Thyroid gland (tissue), 4 donors: ENCODE results near the gene SECTM1. TPM values are rescaled to one million over a fixed set of nuclear protein-coding genes. Genes with fewer than 3 reads are reported as not detected.
A peak's percentile ranks its signal among the peaks of the same experiment; 100 is the strongest.

Experiments used
- DNase-seq, 2 donors: peaks; one replicate each; pipeline ENCODE4 v3.0.0-alpha.2; 2019
- H3K27ac ChIP-seq, 3 donors: fragments of 200-600 bp; sonication (generic); 1 replicate in 2 of 3; 2 replicates in 1 of 3; pipeline ENCODE4 v1.5.1; 2016 to 2019; ENCODE audit warnings: mild to moderate bottlenecking in 1 of 3, moderate library complexity in 1 of 3
- H3K27me3 ChIP-seq: fragments of 200-600 bp; sonication (generic); one replicate; pipeline ENCODE4 v1.5.1; 2019
- H3K36me3 ChIP-seq, 2 donors: fragments of 200-600 bp; sonication (generic); one replicate each; pipeline ENCODE4 v1.5.1; 2016 to 2019
- H3K4me1 ChIP-seq, 2 donors: fragments of 200-600 bp; sonication (generic); one replicate each; pipeline ENCODE4 v1.5.1; 2017 to 2019
- H3K4me3 ChIP-seq, 3 donors: fragments of 200-600 bp; sonication (generic); replicated peaks in 1 of 3; 1 replicate in 2 of 3; 2 replicates in 1 of 3; pipeline ENCODE4 v1.5.1; 2016; ENCODE audit warnings: mild to moderate bottlenecking in 1 of 3
- H3K9me3 ChIP-seq: fragments of 200-600 bp; sonication (generic); one replicate; pipeline ENCODE4 v1.5.1; 2017
- POLR2A ChIP-seq, 2 donors: fragments of 450-650 bp; IDR thresholded peaks; one replicate each; pipeline ENCODE4 v1.6.1; 2017; ENCODE audit warnings: antibody characterized with exemption in 2 of 2, mild to moderate bottlenecking in 2 of 2, moderate library complexity in 1 of 2
- whole genome bisulfite sequencing, 2 donors: methylation state at CpG; one replicate each; pipeline ENCODE4 v1.1.5; 2017; 5-methylcytosine and 5-hydroxymethylcytosine counted together
- intact Hi-C: fragments of 100-400 bp; cut with DNase I; formaldehyde crosslinking; loops from one replicate; pipeline ENCODE4 v1.15.1; 2023
- total RNA-seq, 4 donors: library from RNA; depleted of rRNA; stranded (reverse); fragments of >200 nt; gene quantifications; one replicate each; pipeline ENCODE4 v1.2.3, GENCODE V29; 2016
- TF ChIP-seq, protein P1 (sequence below), 6 experiments: fragments of 200-600 bp in 3 of 6; fragments of 450-650 bp in 3 of 6; sonication (generic) in 3 of 6; IDR thresholded peaks; one replicate each; pipeline ENCODE4 v1.5.1; 2016 to 2019; ENCODE audit warnings: antibody characterized with exemption in 6 of 6, mild to moderate bottlenecking in 2 of 6, inconsistent platforms in 1 of 6, moderate library complexity in 1 of 6

Gene SECTM1
- total RNA-seq, 4 donors from 2014 or later = 4.1 to 15.3 (median 5.1) TPM

DNA sequence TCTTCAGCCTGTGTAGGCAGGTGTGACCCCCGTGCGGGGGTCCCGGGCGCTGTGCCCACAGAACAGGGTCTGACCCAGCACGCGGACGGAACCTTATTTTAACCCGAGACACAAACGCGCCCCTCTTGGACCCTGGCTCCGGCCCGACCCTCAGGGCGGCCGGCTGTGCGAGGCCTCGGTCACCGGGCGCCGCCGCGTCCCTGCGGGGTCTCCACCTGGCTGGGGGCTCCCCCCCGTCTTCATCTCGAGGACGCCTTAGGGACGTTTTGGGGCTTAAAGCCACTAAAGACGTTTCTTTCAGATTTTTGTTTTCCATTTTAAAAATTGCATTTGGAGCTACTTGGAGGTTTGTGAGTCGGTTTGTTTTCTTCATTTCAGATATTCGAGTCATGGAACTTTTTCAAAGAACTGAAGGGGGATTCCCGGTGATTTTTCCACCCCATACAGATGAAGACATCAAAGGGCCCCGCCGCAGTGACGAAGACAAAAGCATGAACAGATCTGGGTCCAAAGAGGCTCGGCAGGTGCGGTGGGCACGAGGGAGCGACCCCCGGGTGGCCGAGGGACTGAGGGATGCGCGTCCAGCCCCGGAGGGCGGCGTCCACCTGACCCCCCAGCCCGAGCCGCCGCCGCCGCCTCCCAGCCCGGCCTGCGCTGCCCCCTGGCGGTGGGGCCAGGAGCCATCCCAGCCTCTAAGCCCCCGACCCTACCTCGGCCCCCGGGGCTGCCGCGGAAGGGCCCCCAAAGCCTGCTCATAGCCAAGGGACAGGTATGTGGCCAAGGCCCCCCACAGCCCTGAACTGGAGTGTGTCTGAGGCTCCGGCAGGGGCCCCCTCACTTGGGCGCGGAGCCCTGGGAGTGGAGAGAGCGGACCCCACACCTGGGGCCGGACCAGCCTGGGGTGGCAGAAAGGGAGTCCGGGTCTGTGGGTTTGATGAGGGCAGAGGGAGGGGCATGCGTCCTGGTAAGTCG lies 12.3 kb downstream of the SECTM1 start:
- Histone ChIP-seq H3K27me3 (no peaks in the 10 kb centered on the region), H3K4me1 (peaks cover 0 to 5% of the 10 kb centered on the region in 2 donors), H3K27ac (no peak overlapping the region), H3K4me3 (no peak overlapping the region), H3K9me3 (no peaks in the 10 kb centered on the region), H3K36me3 (no peaks in the 10 kb centered on the region)
- WGBS, 2 donors = 48 to 64% methylated on average over 39 to 52 of the region's 65 CpGs
- no peak for TF ChIP-seq POLR2A (IDR thresholded peaks at IDR 0.05)
- TF ChIP-seq, protein P1, sequence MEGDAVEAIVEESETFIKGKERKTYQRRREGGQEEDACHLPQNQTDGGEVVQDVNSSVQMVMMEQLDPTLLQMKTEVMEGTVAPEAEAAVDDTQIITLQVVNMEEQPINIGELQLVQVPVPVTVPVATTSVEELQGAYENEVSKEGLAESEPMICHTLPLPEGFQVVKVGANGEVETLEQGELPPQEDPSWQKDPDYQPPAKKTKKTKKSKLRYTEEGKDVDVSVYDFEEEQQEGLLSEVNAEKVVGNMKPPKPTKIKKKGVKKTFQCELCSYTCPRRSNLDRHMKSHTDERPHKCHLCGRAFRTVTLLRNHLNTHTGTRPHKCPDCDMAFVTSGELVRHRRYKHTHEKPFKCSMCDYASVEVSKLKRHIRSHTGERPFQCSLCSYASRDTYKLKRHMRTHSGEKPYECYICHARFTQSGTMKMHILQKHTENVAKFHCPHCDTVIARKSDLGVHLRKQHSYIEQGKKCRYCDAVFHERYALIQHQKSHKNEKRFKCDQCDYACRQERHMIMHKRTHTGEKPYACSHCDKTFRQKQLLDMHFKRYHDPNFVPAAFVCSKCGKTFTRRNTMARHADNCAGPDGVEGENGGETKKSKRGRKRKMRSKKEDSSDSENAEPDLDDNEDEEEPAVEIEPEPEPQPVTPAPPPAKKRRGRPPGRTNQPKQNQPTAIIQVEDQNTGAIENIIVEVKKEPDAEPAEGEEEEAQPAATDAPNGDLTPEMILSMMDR (IDR thresholded peaks at IDR 0.05) = peak; percentile 54 to 93 (median 84)
- intact Hi-C loops = loop anchor here (2.0 to 5.0 kb wide), 3 partner anchors 84 to 294 kb away; no protein-coding TSS in a partner anchor
- no peak for DNase-seq

DNA sequence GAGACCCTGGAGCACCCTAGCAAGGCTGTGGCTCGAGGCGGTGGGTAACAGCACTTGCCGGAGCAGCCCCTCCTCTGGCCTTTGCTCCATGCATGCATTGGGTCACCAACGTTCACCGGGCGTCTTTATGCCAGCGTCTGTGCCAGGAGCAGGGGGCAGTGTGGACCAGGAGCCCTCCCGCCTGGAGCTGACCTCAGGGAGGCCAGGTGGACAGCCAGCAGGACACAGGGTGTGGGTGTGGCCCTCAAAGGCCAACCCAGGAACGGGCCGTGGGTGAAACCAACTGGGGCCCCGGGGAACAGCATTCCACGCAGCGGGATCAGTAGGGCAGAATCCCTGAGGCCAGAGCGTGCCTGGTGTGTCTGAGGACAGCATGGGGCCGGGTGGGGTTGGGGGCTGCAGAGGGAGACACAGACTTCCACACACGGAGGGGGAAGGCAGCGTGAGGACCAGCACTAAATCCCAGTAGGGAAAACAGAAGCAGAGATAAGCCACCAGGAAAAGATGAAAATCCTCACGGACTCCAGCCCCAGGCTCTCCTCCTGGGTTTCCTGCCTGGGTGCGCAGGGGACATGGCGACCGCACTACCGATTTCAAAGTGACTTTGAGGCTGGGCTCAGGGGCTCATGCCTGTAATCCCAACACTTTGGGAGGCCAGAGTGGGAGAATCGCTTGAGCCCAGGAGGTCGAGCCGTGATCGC lies 13.3 kb downstream of the SECTM1 start:
- H3K4me3 ChIP-seq = no peak overlapping the region
- no peak overlapping the region for H3K27ac ChIP-seq
- peaks cover 0 to 5% of the 10 kb centered on the region in 2 donors for H3K4me1 ChIP-seq
- no peaks in the 10 kb centered on the region for H3K36me3 ChIP-seq
- H3K9me3 ChIP-seq = no peaks in the 10 kb centered on the region
- no peak for DNase-seq
- H3K27me3 ChIP-seq = no peaks in the 10 kb centered on the region
- WGBS, 2 donors = 75 to 84% methylated on average over 17 to 23 of the region's 26 CpGs
- intact Hi-C loops = loop anchor here (2.0 to 5.0 kb wide), 3 partner anchors 83 to 293 kb away; no protein-coding TSS in a partner anchor
- TF ChIP-seq POLR2A (IDR thresholded peaks at IDR 0.05) = no peak
- TF ChIP-seq, protein P1 (IDR thresholded peaks at IDR 0.05) = no peak

- H3K27me3 ChIP-seq = no peaks in the 10 kb centered on the region
- no peak for DNase-seq
- H3K9me3 ChIP-seq = no peaks in the 10 kb centered on the region
- peaks cover 0 to 5% of the 10 kb centered on the region in 2 donors for H3K4me1 ChIP-seq
- H3K36me3 ChIP-seq = no peaks in the 10 kb centered on the region
- no peak overlapping the region for H3K27ac ChIP-seq
- no peak overlapping the region for H3K4me3 ChIP-seq
- 90 to 93% methylated on average over 34 to 35 of the region's 35 CpGs for WGBS, 2 donors
- intact Hi-C loops = loop anchor here (2.0 to 5.0 kb wide), 3 partner anchors 82 to 292 kb away; no protein-coding TSS in a partner anchor
- no peak for TF ChIP-seq POLR2A (IDR thresholded peaks at IDR 0.05)
- TF ChIP-seq, protein P1 (IDR thresholded peaks at IDR 0.05) = no peak
These were observed 13.9 kb downstream of the SECTM1 start for GRCh38 chr17:82319619-82320062.

DNA sequence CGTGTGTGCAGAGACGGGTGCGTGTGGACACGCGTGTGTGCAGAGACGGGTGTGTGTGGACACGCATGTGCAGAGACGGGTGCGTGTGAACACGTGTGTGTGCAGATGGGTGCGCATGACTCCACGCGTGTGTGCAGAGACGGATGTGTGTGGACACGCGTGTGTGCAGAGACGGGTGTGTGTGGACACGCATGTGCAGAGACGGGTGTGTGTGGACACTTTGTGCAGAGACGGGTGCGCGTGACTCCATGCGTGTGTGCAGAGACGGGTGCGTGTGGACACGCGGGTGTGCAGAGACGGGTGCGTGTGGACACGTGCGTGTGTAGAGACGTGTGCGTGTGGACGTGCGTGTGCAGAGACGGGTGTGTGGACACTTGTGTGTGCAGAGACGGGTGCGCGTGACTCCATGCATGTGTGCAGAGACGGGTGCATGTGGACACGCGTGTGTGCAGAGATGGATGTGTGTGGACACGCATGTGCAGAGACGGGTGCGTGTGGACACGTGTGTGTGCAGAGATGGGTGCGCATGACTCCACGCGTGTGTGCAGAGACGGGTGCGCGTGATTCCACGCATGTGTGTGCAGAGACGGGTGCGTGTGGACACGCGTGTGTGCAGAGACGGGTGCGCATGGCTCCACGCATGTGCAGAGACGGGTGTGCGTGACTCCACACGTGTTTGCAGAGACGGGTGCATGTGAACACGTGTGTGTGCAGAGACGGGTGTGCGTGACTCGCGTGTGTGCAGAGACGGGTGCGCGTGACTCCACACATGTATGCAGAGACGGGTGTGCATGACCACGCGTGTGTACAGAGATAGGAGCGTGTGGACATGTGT lies 14.6 kb downstream of the SECTM1 start:
- H3K4me3 ChIP-seq = no peak overlapping the region
- intact Hi-C loops = no loop called here
- H3K27ac ChIP-seq = no peak overlapping the region
- H3K9me3 ChIP-seq = no peaks in the 10 kb centered on the region
- peaks cover 0 to 5% of the 10 kb centered on the region in 2 donors for H3K4me1 ChIP-seq
- H3K36me3 ChIP-seq = no peaks in the 10 kb centered on the region
- 92 to 93% methylated on average over 76 of the region's 76 CpGs for WGBS, 2 donors
- TF ChIP-seq POLR2A (IDR thresholded peaks at IDR 0.05) = no peak
- TF ChIP-seq, protein P1 (IDR thresholded peaks at IDR 0.05) = no peak
- H3K27me3 ChIP-seq = no peaks in the 10 kb centered on the region
- no peak for DNase-seq
